SK-N-SH treated with all-trans-retinoic acid at 6 μM for 48 hours (cell line): Measurements from ENCODE around the gene RRM2.

Source experiments
- PATZ1 ChIP-seq: fragments of 250-450 bp; sonication (Bioruptor Pico); IDR thresholded peaks from 2 replicates; pipeline ENCODE4 v1.8.0; 2020; ENCODE audit warnings: mild to moderate bottlenecking, moderate library complexity, borderline replicate concordance
- POU6F1 ChIP-seq: fragments of 250-450 bp; sonication (Bioruptor Pico); IDR thresholded peaks from 2 replicates; pipeline ENCODE4 v1.8.0; 2021; ENCODE audit warnings: low read depth, mild to moderate bottlenecking, moderate library complexity, borderline replicate concordance
- ZFP3 ChIP-seq: fragments of 250-450 bp; sonication (Bioruptor Pico); IDR thresholded peaks from 2 replicates; pipeline ENCODE4 v1.5.0; 2020; ENCODE audit warnings: mild to moderate bottlenecking, moderate library complexity

DNA sequence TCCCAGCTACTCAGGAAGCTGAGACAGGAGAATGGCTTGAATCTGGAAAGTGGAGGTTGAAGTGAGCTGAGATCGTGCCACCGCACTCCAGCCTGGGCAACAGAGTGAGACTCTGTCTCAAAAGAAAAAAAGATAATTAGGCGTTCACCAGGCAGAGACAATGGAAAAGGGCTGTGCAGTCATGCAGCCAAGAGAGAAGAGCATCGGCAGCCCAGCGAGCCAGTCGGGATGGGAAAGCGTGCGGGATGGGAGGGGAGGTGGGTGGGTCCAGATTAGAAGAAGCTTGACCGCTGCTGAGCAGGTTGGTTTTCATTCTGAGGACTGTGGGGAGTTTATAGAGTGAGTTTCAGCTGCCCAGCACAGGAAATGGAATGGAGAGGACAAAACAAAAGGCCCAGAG, 27.4 kb upstream of the RRM2 start:
- TF ChIP-seq PATZ1 (CRISPR knock-in tag) (no peak), POU6F1 (CRISPR knock-in tag) (no peak), ZFP3 (CRISPR knock-in tag) (no peak)
